ENCODE results near the gene MRAP2.
"Not testable (repeated sequence)": the region's sequence is repeated elsewhere in the genome, so short reads cannot be mapped to it uniquely, and the experiment has no call there.

Gene MRAP2

GRCh38 chr6:84028350-84028749 is 5.2 kb upstream of the MRAP2 start:
- H3K9me3 ChIP-seq (ENCODE audit: control insufficient read depth, low read length), result no peaks in the 10 kb centered on the region
- no peak overlapping the region for H4K8ac ChIP-seq (ENCODE audit: low read length)
- H2BK5ac ChIP-seq (ENCODE audit: low read depth, low read length, poor library complexity, severe bottlenecking), result no peak overlapping the region
- no peak overlapping the region for H2AFZ ChIP-seq (ENCODE audit: low read depth, low read length)
- H2BK15ac ChIP-seq (ENCODE audit: low read depth, poor library complexity, severe bottlenecking), result no peak overlapping the region
- H3K4ac ChIP-seq (ENCODE audit: low read depth in 1 of 2, low read length in 2 of 2), result no peak overlapping the region
- H3K4me3 ChIP-seq (ENCODE audit: insufficient read depth in 1 of 2, low read depth in 1 of 2, low read length in 2 of 2), result no peak overlapping the region
- H3K4me2 ChIP-seq (ENCODE audit: low read length, poor library complexity, severe bottlenecking), result no peak overlapping the region
- H3K27ac ChIP-seq (ENCODE audit: low read length, poor library complexity, severe bottlenecking), result no peak overlapping the region
- no peak overlapping the region for H4K91ac ChIP-seq (ENCODE audit: low read length)
- no peak for DNase-seq
- H3K79me1 ChIP-seq (replicated peaks; ENCODE audit: low read length, poor library complexity, severe bottlenecking), result no peaks in the 10 kb centered on the region
- no peak overlapping the region for H2BK120ac ChIP-seq (ENCODE audit: low read depth, low read length)
- peaks cover 0 to 5% of the 10 kb centered on the region in 2 experiments for H3K27me3 ChIP-seq (ENCODE audit: control insufficient read depth in 1 of 2, insufficient read depth in 1 of 2, low read length in 2 of 2)
- no peak overlapping the region for H2AK5ac ChIP-seq (ENCODE audit: low read length, severe bottlenecking)
- H3K23ac ChIP-seq (ENCODE audit: low read length in 2 of 2), result no peak overlapping the region
- H3K18ac ChIP-seq (ENCODE audit: low read depth in 1 of 2, low read length in 2 of 2), result no peak overlapping the region
- no peak overlapping the region for H2BK12ac ChIP-seq (ENCODE audit: low read length in 2 of 2)
- no peak overlapping the region for H3K14ac ChIP-seq (ENCODE audit: low read length in 2 of 2)
- no CpG with 5 or more reads among the region's 1 CpG for WGBS
- peaks cover 2% of the 10 kb centered on the region for H3K4me1 ChIP-seq (ENCODE audit: control insufficient read depth, insufficient read depth, low read depth, low read length)
- H3K36me3 ChIP-seq (ENCODE audit: control insufficient read depth in 1 of 2, insufficient read depth in 2 of 2, low read depth in 1 of 2, low read length in 2 of 2), result no peaks in the 10 kb centered on the region
- H3K9ac ChIP-seq (ENCODE audit: low read length), result peak overlapping the region; percentile 7

- H3K9me3 ChIP-seq (ENCODE audit: control insufficient read depth, low read length); H2BK120ac ChIP-seq (ENCODE audit: low read depth, low read length); H2AFZ ChIP-seq (ENCODE audit: low read depth, low read length); H2BK12ac ChIP-seq (ENCODE audit: low read length in 2 of 2); DNase-seq; H4K8ac ChIP-seq (ENCODE audit: low read length); H3K79me1 ChIP-seq (replicated peaks; ENCODE audit: low read length, poor library complexity, severe bottlenecking); H3K4me2 ChIP-seq (ENCODE audit: low read length, poor library complexity, severe bottlenecking); H3K4ac ChIP-seq (ENCODE audit: low read depth in 1 of 2, low read length in 2 of 2); H3K23ac ChIP-seq (ENCODE audit: low read length in 2 of 2); H3K27ac ChIP-seq (ENCODE audit: low read length, poor library complexity, severe bottlenecking); H2BK5ac ChIP-seq (ENCODE audit: low read depth, low read length, poor library complexity, severe bottlenecking); H3K14ac ChIP-seq (ENCODE audit: low read length in 2 of 2); H2BK15ac ChIP-seq (ENCODE audit: low read depth, poor library complexity, severe bottlenecking); H4K91ac ChIP-seq (ENCODE audit: low read length); H3K9ac ChIP-seq (ENCODE audit: low read length); H3K36me3 ChIP-seq (ENCODE audit: control insufficient read depth in 1 of 2, insufficient read depth in 2 of 2, low read depth in 1 of 2, low read length in 2 of 2); H3K18ac ChIP-seq (ENCODE audit: low read depth in 1 of 2, low read length in 2 of 2); H3K4me1 ChIP-seq (ENCODE audit: control insufficient read depth, insufficient read depth, low read depth, low read length); H3K4me3 ChIP-seq (ENCODE audit: insufficient read depth in 1 of 2, low read depth in 1 of 2, low read length in 2 of 2); H2AK5ac ChIP-seq (ENCODE audit: low read length, severe bottlenecking): not testable (repeated sequence)
- 94% methylated on average over 3 of the region's 3 CpGs for WGBS
- H3K27me3 ChIP-seq (ENCODE audit: control insufficient read depth in 1 of 2, insufficient read depth in 1 of 2, low read length in 2 of 2), result peaks cover 3 to 21% of the 10 kb centered on the region in 2 experiments
Observed at GRCh38 chr6:84032000-84032399, 1.6 kb upstream of the MRAP2 start.

- no peak overlapping the region for H3K9ac ChIP-seq (ENCODE audit: low read length)
- no peaks in the 10 kb centered on the region for H3K9me3 ChIP-seq (ENCODE audit: control insufficient read depth, low read length)
- H3K18ac ChIP-seq (ENCODE audit: low read depth in 1 of 2, low read length in 2 of 2), result no peak overlapping the region
- WGBS, result 71% methylated on average over 5 of the region's 6 CpGs
- peaks cover 3 to 21% of the 10 kb centered on the region in 2 experiments for H3K27me3 ChIP-seq (ENCODE audit: control insufficient read depth in 1 of 2, insufficient read depth in 1 of 2, low read length in 2 of 2)
- no peak overlapping the region for H2BK120ac ChIP-seq (ENCODE audit: low read depth, low read length)
- H3K36me3 ChIP-seq (ENCODE audit: control insufficient read depth in 1 of 2, insufficient read depth in 2 of 2, low read depth in 1 of 2, low read length in 2 of 2), result no peaks in the 10 kb centered on the region
- H2AFZ ChIP-seq (ENCODE audit: low read depth, low read length), result no peak overlapping the region
- H3K23ac ChIP-seq (ENCODE audit: low read length in 2 of 2), result no peak overlapping the region
- no peak overlapping the region for H2BK12ac ChIP-seq (ENCODE audit: low read length in 2 of 2)
- DNase-seq, result no peak
- H2BK15ac ChIP-seq (ENCODE audit: low read depth, poor library complexity, severe bottlenecking), result no peak overlapping the region
- H4K8ac ChIP-seq (ENCODE audit: low read length), result no peak overlapping the region
- no peak overlapping the region for H4K91ac ChIP-seq (ENCODE audit: low read length)
- peaks cover 8% of the 10 kb centered on the region for H3K4me1 ChIP-seq (ENCODE audit: control insufficient read depth, insufficient read depth, low read depth, low read length)
- no peak overlapping the region for H3K4ac ChIP-seq (ENCODE audit: low read depth in 1 of 2, low read length in 2 of 2)
- no peaks in the 10 kb centered on the region for H3K79me1 ChIP-seq (replicated peaks; ENCODE audit: low read length, poor library complexity, severe bottlenecking)
- no peak overlapping the region for H3K14ac ChIP-seq (ENCODE audit: low read length in 2 of 2)
- no peak overlapping the region for H3K4me3 ChIP-seq (ENCODE audit: insufficient read depth in 1 of 2, low read depth in 1 of 2, low read length in 2 of 2)
- no peak overlapping the region for H3K4me2 ChIP-seq (ENCODE audit: low read length, poor library complexity, severe bottlenecking)
- H3K27ac ChIP-seq (ENCODE audit: low read length, poor library complexity, severe bottlenecking), result no peak overlapping the region
- H2BK5ac ChIP-seq (ENCODE audit: low read depth, low read length, poor library complexity, severe bottlenecking), result no peak overlapping the region
- no peak overlapping the region for H2AK5ac ChIP-seq (ENCODE audit: low read length, severe bottlenecking)
Observed at GRCh38 chr6:84035484-84035883, 1.9 kb downstream of the MRAP2 start.

GRCh38 chr6:84037425-84038089 is 4.0 kb downstream of the MRAP2 start:
- Histone ChIP-seq H2BK15ac (ENCODE audit: low read depth, poor library complexity, severe bottlenecking) (no peak overlapping the region), H2BK12ac (ENCODE audit: low read length in 2 of 2) (no peak overlapping the region), H3K4me1 (ENCODE audit: control insufficient read depth, insufficient read depth, low read depth, low read length) (peaks cover 8% of the 10 kb centered on the region), H2BK5ac (ENCODE audit: low read depth, low read length, poor library complexity, severe bottlenecking) (no peak overlapping the region), H3K23ac (ENCODE audit: low read length in 2 of 2) (no peak overlapping the region), H3K9ac (ENCODE audit: low read length) (no peak overlapping the region), H3K4me3 (ENCODE audit: insufficient read depth in 1 of 2, low read depth in 1 of 2, low read length in 2 of 2) (no peak overlapping the region), H3K18ac (ENCODE audit: low read depth in 1 of 2, low read length in 2 of 2) (no peak overlapping the region), H4K91ac (ENCODE audit: low read length) (no peak overlapping the region), H2BK120ac (ENCODE audit: low read depth, low read length) (no peak overlapping the region), H3K14ac (ENCODE audit: low read length in 2 of 2) (no peak overlapping the region), H2AK5ac (ENCODE audit: low read length, severe bottlenecking) (no peak overlapping the region), H3K9me3 (ENCODE audit: control insufficient read depth, low read length) (no peaks in the 10 kb centered on the region), H3K4me2 (ENCODE audit: low read length, poor library complexity, severe bottlenecking) (no peak overlapping the region), H3K36me3 (ENCODE audit: control insufficient read depth in 1 of 2, insufficient read depth in 2 of 2, low read depth in 1 of 2, low read length in 2 of 2) (no peaks in the 10 kb centered on the region), H3K79me1 (replicated peaks; ENCODE audit: low read length, poor library complexity, severe bottlenecking) (no peaks in the 10 kb centered on the region), H3K4ac (ENCODE audit: low read depth in 1 of 2, low read length in 2 of 2) (no peak overlapping the region), H3K27me3 (ENCODE audit: control insufficient read depth in 1 of 2, insufficient read depth in 1 of 2, low read length in 2 of 2) (peaks cover 3 to 23% of the 10 kb centered on the region in 2 experiments), H4K8ac (ENCODE audit: low read length) (no peak overlapping the region), H3K27ac (ENCODE audit: low read length, poor library complexity, severe bottlenecking) (no peak overlapping the region), H2AFZ (ENCODE audit: low read depth, low read length) (no peak overlapping the region)
- DNase-seq, result no peak
- WGBS, result 90% methylated on average over 22 of the region's 24 CpGs

Data from mesenchymal stem cell (in vitro differentiated cells and primary cell).